Natural killer cell treated with Interleukin-12 subunit alpha and Interleukin-12 subunit beta and Interleukin-15 and Interleukin-18, amount 100 ng/mL, for 72 hours (primary cell): ENCODE results near the gene EP400. TPM values are rescaled to one million over a fixed set of nuclear protein-coding genes. Genes with fewer than 3 reads are reported as not detected.

ENCODE experiments used
- ATAC-seq, 2 donors: fragments of 150-1000 bp; cut with Tn5 transposase in 1 of 2; sonication (Bioruptor Pico), chemical (Tn5 transposase) in 1 of 2; 2 replicates each; pipeline ENCODE4 v1.10.0; 2021
- DNase-seq: peaks from one replicate; pipeline ENCODE4 v3.0.0; 2022; ENCODE audit warnings: low spot score
- H3K27ac Mint-ChIP-seq, 2 donors: 1 replicate in 1 of 2; 2 replicates in 1 of 2; pipeline ENCODE4 v1.8.0; 2022; ENCODE audit warnings: mixed read lengths in 2 of 2, mild to moderate bottlenecking in 1 of 2, moderate library complexity in 1 of 2
- H3K27me3 Mint-ChIP-seq, 2 donors: 1 replicate in 1 of 2; 2 replicates in 1 of 2; pipeline ENCODE4 v1.8.0; 2022; ENCODE audit warnings: mixed read lengths in 2 of 2
- H3K36me3 Mint-ChIP-seq: one replicate; pipeline ENCODE4 v1.8.0; 2022; ENCODE audit warnings: mixed read lengths
- H3K4me1 Mint-ChIP-seq, 2 donors: 1 replicate in 1 of 2; 2 replicates in 1 of 2; pipeline ENCODE4 v1.8.0; 2022; ENCODE audit warnings: low read depth in 2 of 2, mixed read lengths in 2 of 2, mild to moderate bottlenecking in 1 of 2
- H3K4me3 Mint-ChIP-seq: one replicate; pipeline ENCODE4 v1.8.0; 2022; ENCODE audit warnings: mixed read lengths
- H3K9me3 Mint-ChIP-seq: 2 replicates; pipeline ENCODE4 v1.8.0; 2022; ENCODE audit warnings: mixed read lengths
- total RNA-seq, 2 donors: library from RNA; stranded (reverse); gene quantifications; one replicate each; pipeline ENCODE4 v1.2.3, GENCODE V29; 2022

EP400 gene
- total RNA-seq, 2 donors from 2014 or later: 53.5 to 106 TPM

DNA sequence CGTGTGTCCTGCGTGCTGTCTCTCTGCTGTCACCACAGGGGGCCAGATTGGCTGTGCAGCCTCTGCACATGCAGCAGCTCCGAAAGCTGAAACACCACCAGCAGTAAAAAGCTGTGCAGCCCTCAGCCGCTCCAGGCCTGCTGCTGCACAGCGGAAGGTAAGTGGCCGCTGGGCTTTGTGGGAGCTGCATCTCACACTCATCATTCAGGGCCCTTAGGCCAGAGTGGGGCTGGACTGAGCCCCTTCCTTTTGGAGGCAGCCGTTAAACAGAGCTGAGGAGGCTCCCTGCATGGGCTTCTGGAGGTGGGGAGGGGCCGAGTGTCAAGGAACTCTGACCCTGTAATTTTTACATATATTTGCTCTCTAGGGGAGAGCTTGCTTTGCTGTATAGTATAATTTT lies 177.3 kb downstream of the EP400 start:
- H3K9me3 Mint-ChIP-seq: no peaks in the 10 kb centered on the region
- peaks cover 0 to 27% of the 10 kb centered on the region in 2 donors for H3K4me1 Mint-ChIP-seq
- ATAC-seq (no peak), DNase-seq (no peak)
- peaks cover 14% of the 10 kb centered on the region for H3K36me3 Mint-ChIP-seq
- H3K27ac Mint-ChIP-seq: no peak overlapping the region
- no peak overlapping the region for H3K4me3 Mint-ChIP-seq
- H3K27me3 Mint-ChIP-seq: no peaks in the 10 kb centered on the region

DNA sequence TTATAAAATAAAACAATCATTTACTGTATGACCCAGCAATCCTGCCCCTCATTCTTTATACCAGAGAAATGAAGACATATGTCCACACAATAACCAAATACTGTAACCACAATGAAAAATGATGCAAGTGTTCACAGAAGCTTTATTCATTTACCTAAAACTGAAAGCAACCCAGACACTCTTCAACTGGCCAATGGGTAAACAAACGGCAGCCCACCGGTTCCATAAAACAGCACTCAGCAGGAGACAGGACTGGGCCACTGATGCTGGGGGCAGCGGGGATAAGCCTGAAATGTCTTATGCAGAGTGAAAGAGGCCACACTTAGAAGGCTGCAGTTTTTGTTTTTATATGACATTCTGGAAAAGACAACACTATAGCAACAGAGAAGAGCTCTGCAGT lies 179.3 kb downstream of the EP400 start:
- Mint-ChIP-seq H3K36me3 (peaks cover 14% of the 10 kb centered on the region), H3K27me3 (no peaks in the 10 kb centered on the region), H3K27ac (peak overlapping the region; percentile 38 to 44), H3K4me3 (peak overlapping the region; percentile 55), H3K4me1 (peaks cover 0 to 26% of the 10 kb centered on the region in 2 donors), H3K9me3 (no peaks in the 10 kb centered on the region)
- ATAC-seq: peak; percentile 58 to 69
- no peak for DNase-seq

DNA sequence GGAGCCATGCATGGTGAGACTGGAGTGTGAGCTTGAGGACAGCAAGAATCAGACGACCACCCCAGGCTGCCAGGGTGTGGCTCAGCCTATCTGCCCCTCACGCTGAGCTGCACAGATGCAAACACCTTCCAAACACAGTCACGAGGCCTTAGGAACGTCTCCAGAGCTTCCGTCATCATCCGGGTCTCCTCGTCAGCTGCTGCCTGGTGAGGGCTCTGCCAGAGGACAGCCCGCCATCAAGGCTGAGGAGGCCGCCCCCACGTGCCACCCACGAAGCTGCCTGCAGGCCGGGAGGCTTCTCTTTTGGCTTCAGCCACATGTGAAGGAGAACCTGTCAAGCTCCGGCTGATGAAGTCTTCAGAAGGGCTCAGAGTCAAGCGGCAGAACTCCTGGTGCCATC lies 180.9 kb downstream of the EP400 start:
- no peak overlapping the region for H3K4me3 Mint-ChIP-seq
- ATAC-seq (no peak), DNase-seq (no peak)
- H3K27ac Mint-ChIP-seq: no peak overlapping the region
- peaks cover 14% of the 10 kb centered on the region for H3K36me3 Mint-ChIP-seq
- peaks cover 0 to 15% of the 10 kb centered on the region in 2 donors for H3K4me1 Mint-ChIP-seq
- H3K9me3 Mint-ChIP-seq: no peaks in the 10 kb centered on the region
- no peaks in the 10 kb centered on the region for H3K27me3 Mint-ChIP-seq

Other genes starting within 250 kb of the EP400 start
- gene SFSWAP, start 238.9 kb upstream of the EP400 start, total RNA-seq: 10 to 100 TPM; 64.9 to 91.6 TPM
- not detected for gene MMP17, start 121.5 kb upstream of the EP400 start, total RNA-seq
- gene ULK1, start 55.3 kb upstream of the EP400 start, total RNA-seq: 10 to 100 TPM; 21.8 to 24.3 TPM
- gene PUS1, start 20.7 kb upstream of the EP400 start, total RNA-seq: 100 to 1,000 TPM in 1 of 2 donors, 10 to 100 TPM in 1; 53.7 to 147 TPM
- 10 to 100 TPM; 29.5 to 83.7 TPM for gene DDX51, start 194.4 kb downstream of the EP400 start, total RNA-seq
- gene NOC4L, start 194.5 kb downstream of the EP400 start, total RNA-seq: 10 to 100 TPM; 28.0 to 48.2 TPM